Measurements from ENCODE around the gene GCN1.

The GCN1 gene

GRCh38 chr12:120086801-120087621, 107.5 kb downstream of the GCN1 start (continued):
- TF ChIP-seq SCRT2 (tag by site-specific recombination; IDR thresholded peaks at IDR 0.05) (peak; percentile 92), GLI4 (tag by site-specific recombination; IDR thresholded peaks at IDR 0.05) (no peak), ZNF654 (tag by site-specific recombination; IDR thresholded peaks at IDR 0.05; ENCODE audit: low read depth) (peak; percentile 52), ZNF76 (tag by site-specific recombination; IDR thresholded peaks at IDR 0.05; ENCODE audit: borderline replicate concordance, low read depth) (peak; percentile 85), ZNF174 (tag by site-specific recombination; IDR thresholded peaks at IDR 0.05) (no peak), ZNF211 (tag by site-specific recombination; IDR thresholded peaks at IDR 0.05; ENCODE audit: low read depth) (no peak), ZNF600 (tag by site-specific recombination; IDR thresholded peaks at IDR 0.05) (peak; percentile 61), ZBTB1 (tag by site-specific recombination; IDR thresholded peaks at IDR 0.05) (no peak), ZNF433 (tag by site-specific recombination; IDR thresholded peaks at IDR 0.05; ENCODE audit: low read depth) (no peak), ZNF37A (tag by site-specific recombination; IDR thresholded peaks at IDR 0.05) (no peak), ZNF366 (tag by site-specific recombination; conservative IDR thresholded peaks at IDR 0.05) (no peak), ZNF548 (tag by site-specific recombination; IDR thresholded peaks at IDR 0.05) (no peak)

DNA sequence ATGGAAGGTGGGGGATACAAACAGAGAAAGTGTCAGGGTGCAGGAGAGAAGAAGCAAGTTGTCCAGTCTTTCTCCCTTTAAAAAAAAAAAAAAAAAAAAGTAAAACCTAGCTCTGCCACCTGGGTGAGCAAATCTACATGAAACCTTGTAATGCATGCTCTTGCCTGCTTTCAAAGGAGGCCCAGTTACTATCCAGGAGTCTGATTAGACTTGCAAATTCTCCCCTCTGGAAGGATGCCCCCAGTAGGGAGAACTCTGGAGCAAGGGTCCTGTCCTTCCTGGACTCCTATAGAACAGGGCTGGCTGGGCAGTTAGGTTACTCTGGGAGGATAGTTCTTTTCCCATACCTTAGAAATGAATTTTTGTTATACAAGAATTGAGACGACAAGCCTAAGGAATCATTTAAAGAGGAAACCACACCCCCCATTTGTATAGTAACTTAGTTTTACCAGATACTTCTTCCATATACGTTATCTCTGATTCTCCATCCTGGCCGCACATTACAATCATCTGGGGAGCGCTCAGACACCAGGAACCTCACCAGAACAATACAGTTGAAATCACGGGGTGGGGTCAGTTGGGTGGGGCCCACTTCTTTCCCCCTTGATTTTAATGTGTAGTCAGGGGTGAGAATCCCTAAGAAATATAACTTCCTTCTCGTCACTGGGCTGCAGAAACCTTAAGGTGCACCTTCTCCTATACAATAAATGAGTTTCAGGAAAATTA, 108.4 kb downstream of the GCN1 start:
- H3K4me1 ChIP-seq (ENCODE audit: control insufficient read depth, insufficient read depth, low read length) = no peaks in the 10 kb centered on the region; the same call in 1 of the 2 replicates
- H3K27ac ChIP-seq (ENCODE audit: extremely low read depth, low read depth, low read length) = no peak overlapping the region; the same call in 1 of the 2 replicates
- POLR2A ChIA-PET = interaction anchor here (0.5 to 1.5 kb wide), 5 partner anchors 21 to 146 kb away, joined by 4 to 16 read pairs (median 5); partner anchors contain the start of genes RAB35 and RPLP0
- no peaks in the 10 kb centered on the region; a peak in 1 of 3 replicates for H3K36me3 ChIP-seq (ENCODE audit: control insufficient read depth in 2 of 2, insufficient read depth in 1 of 2, low read length in 2 of 2)
- H3K4me3 ChIP-seq (ENCODE audit: low read depth, low read length) = no peak overlapping the region
- H3K9me3 ChIP-seq (ENCODE audit: control insufficient read depth, insufficient read depth, low read depth, low read length) = no peaks in the 10 kb centered on the region
- TF ChIP-seq, protein P1, sequence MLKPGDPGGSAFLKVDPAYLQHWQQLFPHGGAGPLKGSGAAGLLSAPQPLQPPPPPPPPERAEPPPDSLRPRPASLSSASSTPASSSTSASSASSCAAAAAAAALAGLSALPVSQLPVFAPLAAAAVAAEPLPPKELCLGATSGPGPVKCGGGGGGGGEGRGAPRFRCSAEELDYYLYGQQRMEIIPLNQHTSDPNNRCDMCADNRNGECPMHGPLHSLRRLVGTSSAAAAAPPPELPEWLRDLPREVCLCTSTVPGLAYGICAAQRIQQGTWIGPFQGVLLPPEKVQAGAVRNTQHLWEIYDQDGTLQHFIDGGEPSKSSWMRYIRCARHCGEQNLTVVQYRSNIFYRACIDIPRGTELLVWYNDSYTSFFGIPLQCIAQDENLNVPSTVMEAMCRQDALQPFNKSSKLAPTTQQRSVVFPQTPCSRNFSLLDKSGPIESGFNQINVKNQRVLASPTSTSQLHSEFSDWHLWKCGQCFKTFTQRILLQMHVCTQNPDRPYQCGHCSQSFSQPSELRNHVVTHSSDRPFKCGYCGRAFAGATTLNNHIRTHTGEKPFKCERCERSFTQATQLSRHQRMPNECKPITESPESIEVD (tag by site-specific recombination; IDR thresholded peaks at IDR 0.05) = no peak
- TF ChIP-seq ZNF433 (tag by site-specific recombination; IDR thresholded peaks at IDR 0.05; ENCODE audit: low read depth) (no peak), ZNF362 (tag by site-specific recombination; IDR thresholded peaks at IDR 0.05) (peak; percentile 71; the same call in 1 of the 2 replicates), ZEB2 (tag by site-specific recombination; IDR thresholded peaks at IDR 0.05) (no peak), ZNF112 (tag by site-specific recombination; IDR thresholded peaks at IDR 0.05) (no peak), ZNF24 (tag by site-specific recombination; IDR thresholded peaks at IDR 0.05) (no peak), ZNF645 (tag by site-specific recombination; IDR thresholded peaks at IDR 0.05) (no peak), SP3 (tag by site-specific recombination; IDR thresholded peaks at IDR 0.05) (no peak), PRDM1 (tag by site-specific recombination; IDR thresholded peaks at IDR 0.05) (peak; percentile 24; the same call in 1 of the 2 replicates), PBX3 (CRISPR knock-in tag; IDR thresholded peaks at IDR 0.05) (no peak), ZFP37 (tag by site-specific recombination; IDR thresholded peaks at IDR 0.05) (no peak)
- TF ChIP-seq, protein P2, sequence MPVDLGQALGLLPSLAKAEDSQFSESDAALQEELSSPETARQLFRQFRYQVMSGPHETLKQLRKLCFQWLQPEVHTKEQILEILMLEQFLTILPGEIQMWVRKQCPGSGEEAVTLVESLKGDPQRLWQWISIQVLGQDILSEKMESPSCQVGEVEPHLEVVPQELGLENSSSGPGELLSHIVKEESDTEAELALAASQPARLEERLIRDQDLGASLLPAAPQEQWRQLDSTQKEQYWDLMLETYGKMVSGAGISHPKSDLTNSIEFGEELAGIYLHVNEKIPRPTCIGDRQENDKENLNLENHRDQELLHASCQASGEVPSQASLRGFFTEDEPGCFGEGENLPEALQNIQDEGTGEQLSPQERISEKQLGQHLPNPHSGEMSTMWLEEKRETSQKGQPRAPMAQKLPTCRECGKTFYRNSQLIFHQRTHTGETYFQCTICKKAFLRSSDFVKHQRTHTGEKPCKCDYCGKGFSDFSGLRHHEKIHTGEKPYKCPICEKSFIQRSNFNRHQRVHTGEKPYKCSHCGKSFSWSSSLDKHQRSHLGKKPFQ (tag by site-specific recombination; IDR thresholded peaks at IDR 0.05) = no peak
- TF ChIP-seq, protein P3, sequence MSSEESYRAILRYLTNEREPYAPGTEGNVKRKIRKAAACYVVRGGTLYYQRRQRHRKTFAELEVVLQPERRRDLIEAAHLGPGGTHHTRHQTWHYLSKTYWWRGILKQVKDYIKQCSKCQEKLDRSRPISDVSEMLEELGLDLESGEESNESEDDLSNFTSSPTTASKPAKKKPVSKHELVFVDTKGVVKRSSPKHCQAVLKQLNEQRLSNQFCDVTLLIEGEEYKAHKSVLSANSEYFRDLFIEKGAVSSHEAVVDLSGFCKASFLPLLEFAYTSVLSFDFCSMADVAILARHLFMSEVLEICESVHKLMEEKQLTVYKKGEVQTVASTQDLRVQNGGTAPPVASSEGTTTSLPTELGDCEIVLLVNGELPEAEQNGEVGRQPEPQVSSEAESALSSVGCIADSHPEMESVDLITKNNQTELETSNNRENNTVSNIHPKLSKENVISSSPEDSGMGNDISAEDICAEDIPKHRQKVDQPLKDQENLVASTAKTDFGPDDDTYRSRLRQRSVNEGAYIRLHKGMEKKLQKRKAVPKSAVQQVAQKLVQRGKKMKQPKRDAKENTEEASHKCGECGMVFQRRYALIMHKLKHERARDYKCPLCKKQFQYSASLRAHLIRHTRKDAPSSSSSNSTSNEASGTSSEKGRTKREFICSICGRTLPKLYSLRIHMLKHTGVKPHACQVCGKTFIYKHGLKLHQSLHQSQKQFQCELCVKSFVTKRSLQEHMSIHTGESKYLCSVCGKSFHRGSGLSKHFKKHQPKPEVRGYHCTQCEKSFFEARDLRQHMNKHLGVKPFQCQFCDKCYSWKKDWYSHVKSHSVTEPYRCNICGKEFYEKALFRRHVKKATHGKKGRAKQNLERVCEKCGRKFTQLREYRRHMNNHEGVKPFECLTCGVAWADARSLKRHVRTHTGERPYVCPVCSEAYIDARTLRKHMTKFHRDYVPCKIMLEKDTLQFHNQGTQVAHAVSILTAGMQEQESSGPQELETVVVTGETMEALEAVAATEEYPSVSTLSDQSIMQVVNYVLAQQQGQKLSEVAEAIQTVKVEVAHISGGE (tag by site-specific recombination; conservative IDR thresholded peaks at IDR 0.05; ENCODE audit: low read depth) = no peak
- CTCF ChIA-PET = interaction anchor here (1.0 to 1.4 kb wide), 3 partner anchors 18 to 40 kb away, joined by 3 to 4 read pairs (median 4); no protein-coding TSS in a partner anchor
